Mononuclear cell (primary cell): ENCODE measurements around the gene SUGCT. TPM values are rescaled to one million over a fixed set of nuclear protein-coding genes. Genes with fewer than 3 reads are reported as not detected.
"Not testable (repeated sequence)": the region's sequence is repeated elsewhere in the genome, so short reads cannot be mapped to it uniquely, and the experiment has no call there.

Experiments used
- H3K27me3 ChIP-seq: 2 replicates; pipeline ENCODE4 v1.6.0; 2011; ENCODE audit warnings: low read length, control low read depth; ENCODE audit not compliant: insufficient read depth
- H3K4me1 ChIP-seq: 2 replicates; pipeline ENCODE4 v1.5.1; 2011; ENCODE audit warnings: mild to moderate bottlenecking, low read length, control low read depth; ENCODE audit not compliant: insufficient read depth
- H3K4me3 ChIP-seq: 2 replicates; pipeline ENCODE4 v1.5.1; 2011; ENCODE audit warnings: mild to moderate bottlenecking, low read length, moderate library complexity
- H3K9me3 ChIP-seq: 2 replicates; pipeline ENCODE4 v1.5.1; 2011; ENCODE audit warnings: low read depth, mild to moderate bottlenecking, control low read depth, low read length
- total RNA-seq: library from RNA; depleted of rRNA; stranded (reverse); fragments of >200 nt; gene quantifications from one replicate; pipeline ENCODE4 v1.2.3, GENCODE V29; 2012

SUGCT gene
- total RNA-seq, 1 donor = 1.9 TPM

DNA sequence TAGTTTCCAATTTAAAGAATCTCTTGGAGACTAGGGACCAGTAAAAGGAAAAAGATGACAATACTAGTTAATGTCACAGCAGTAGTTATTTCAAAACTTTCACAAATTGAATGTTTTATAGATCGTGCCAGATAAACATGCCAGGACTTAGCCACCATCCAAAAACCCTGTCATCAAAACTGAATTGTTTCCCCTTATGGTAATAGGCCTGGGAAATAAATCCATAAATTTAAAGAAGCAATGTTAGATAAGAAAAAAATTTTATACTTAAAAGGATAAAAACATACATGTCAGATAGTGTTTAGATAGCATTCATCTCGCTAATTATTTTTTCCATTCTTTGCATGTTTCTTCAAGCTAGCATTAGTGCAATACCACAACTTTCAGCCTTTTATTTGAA, 71.2 kb downstream of the SUGCT start:
- H3K4me3 ChIP-seq = no peak overlapping the region
- H3K4me1 ChIP-seq = no peaks in the 10 kb centered on the region
- no peaks in the 10 kb centered on the region for H3K27me3 ChIP-seq
- no peaks in the 10 kb centered on the region for H3K9me3 ChIP-seq

DNA sequence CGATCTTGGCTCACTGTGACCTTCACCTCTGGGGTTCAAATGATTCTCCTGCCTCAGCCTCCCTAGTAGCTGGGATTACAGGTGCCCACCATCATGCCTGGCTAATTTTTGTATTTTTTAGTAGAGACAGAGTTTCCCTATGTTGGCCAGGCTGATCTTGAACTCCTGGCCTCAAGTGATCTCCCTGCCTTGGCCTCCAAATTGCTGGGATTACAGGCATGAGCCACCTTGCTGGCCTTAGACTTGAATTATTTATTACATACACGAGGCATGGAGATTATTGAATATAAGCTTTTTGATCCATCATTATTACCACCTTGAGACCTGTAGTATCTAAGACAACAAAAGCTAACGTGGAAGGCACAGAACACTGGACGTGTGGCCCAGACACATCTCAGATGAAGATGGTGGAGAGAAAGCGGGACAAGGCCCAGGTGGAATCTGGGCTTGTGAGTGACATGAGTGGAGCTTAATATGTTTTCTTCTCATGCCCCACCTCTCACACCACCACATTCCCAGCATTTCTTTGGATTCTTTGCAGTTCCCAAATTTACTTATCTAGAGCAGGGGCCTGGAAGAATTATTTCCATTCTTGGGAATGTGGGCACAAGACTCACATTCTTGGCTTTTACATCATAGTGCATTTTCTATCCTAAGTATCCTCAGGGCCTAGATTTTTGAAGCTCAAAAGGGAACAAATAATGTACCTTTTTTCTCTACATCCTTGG, 76.6 kb downstream of the SUGCT start:
- no peak overlapping the region for H3K4me3 ChIP-seq
- no peaks in the 10 kb centered on the region for H3K27me3 ChIP-seq
- H3K4me1 ChIP-seq = no peaks in the 10 kb centered on the region
- no peaks in the 10 kb centered on the region for H3K9me3 ChIP-seq

DNA sequence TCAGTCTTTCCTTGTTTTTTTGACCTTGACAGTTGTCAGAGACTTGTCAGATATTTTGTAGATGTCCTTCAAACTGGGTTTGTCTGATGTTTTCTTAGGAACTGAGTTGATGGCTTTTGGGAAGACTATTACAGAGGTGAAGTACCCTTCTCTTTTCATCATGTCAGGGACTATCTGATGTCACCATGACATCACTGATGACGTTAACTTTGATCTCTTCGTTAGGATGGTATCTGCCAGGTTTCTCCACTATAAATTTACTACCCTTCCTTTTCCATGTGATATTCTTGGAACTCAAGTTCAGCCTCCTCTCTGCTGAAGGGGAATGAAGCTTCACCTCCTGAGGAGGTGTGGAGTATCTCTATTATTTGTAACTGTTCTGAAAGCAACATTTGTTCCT, 78.5 kb downstream of the SUGCT start:
- H3K27me3 ChIP-seq = no peaks in the 10 kb centered on the region
- no peak overlapping the region for H3K4me3 ChIP-seq
- no peaks in the 10 kb centered on the region for H3K9me3 ChIP-seq
- H3K4me1 ChIP-seq = no peaks in the 10 kb centered on the region

DNA sequence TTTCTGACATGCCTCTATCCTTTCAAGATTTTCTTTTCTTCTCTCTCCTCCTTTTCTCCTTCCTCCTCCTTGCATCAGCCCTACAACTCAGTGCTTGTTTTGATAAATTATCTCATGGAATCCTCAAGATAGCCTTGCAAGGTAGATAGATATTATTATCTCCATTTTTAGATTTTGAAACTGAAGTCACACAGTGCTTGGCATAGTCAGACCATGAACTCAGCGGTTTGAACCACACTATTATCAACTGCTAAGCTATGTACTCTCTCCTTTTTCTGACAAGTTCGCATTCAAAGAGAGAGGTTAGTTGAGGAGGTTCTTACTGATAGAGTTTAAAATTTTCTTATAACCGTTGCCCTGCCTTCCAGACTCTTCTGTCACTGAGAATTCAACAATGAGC, 79.1 kb downstream of the SUGCT start:
- Histone ChIP-seq H3K4me3 (no peak overlapping the region), H3K4me1 (no peaks in the 10 kb centered on the region), H3K27me3 (no peaks in the 10 kb centered on the region), H3K9me3 (no peaks in the 10 kb centered on the region)

DNA sequence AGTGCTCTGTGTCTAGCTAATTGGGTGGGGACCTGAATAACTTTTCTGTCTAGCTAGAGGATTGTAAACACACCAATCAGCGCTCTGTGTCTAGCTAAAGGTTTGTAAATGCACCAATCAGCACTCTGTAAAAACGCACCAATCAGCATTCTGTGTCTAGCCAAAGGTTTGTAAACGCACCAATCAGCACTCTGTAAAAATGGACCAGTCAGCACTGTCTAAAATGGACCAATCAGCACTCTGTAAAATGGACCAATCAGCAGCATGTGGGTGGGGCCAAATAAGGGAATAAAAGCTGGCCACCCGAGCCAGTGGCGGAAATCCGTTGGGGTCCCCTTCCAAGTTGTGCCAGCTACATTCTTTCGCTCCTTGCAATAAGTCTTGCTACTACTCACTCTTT, 83.8 kb downstream of the SUGCT start:
- not testable (repeated sequence) for H3K4me1 ChIP-seq, H3K4me3 ChIP-seq, H3K9me3 ChIP-seq, H3K27me3 ChIP-seq

DNA sequence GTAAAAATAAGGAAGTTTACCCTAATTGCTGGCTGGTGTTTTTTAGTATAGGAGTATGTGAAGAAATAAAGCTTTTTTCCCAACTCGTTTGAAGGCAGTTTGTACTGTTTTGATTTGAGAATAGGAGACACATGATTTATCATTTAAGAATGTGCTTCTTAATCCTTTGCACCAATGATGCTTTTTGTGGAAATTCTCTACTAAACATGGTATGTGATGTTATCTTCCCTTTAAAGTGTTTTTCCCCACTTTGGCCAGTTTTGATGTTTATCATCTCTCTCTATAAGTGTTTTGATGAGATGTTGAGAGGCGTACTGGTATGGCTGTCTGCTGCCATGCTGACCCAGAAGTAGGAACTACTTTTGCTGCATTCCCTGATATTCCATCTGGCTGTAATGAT, 85.1 kb downstream of the SUGCT start:
- H3K9me3 ChIP-seq = no peaks in the 10 kb centered on the region
- H3K4me1 ChIP-seq = no peaks in the 10 kb centered on the region
- no peak overlapping the region for H3K4me3 ChIP-seq
- no peaks in the 10 kb centered on the region for H3K27me3 ChIP-seq

DNA sequence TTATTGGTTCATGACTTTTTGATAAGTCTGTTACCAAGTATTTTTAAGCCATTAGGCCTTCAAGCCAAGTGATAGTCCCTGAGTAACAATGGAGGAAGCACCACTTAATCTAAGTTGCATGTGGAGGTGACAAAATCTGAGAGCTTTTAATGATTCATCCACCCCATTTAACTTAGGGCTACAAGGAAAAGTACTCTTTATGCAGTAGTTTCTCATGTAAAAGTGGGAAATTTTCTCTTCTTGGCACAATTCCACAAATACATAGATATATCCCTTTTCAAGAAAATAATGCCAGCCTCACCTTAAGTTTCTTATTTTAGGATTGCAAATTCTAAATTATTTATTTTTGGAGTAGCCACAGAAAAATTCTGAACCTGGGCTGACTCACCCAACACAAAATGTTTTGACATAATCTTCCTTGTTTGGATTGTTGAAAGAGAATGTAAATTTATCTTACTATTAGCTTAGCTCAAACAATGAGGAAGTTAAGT, 85.7 kb downstream of the SUGCT start:
- Histone ChIP-seq H3K9me3 (no peaks in the 10 kb centered on the region), H3K27me3 (no peaks in the 10 kb centered on the region), H3K4me1 (no peaks in the 10 kb centered on the region), H3K4me3 (no peak overlapping the region)

DNA sequence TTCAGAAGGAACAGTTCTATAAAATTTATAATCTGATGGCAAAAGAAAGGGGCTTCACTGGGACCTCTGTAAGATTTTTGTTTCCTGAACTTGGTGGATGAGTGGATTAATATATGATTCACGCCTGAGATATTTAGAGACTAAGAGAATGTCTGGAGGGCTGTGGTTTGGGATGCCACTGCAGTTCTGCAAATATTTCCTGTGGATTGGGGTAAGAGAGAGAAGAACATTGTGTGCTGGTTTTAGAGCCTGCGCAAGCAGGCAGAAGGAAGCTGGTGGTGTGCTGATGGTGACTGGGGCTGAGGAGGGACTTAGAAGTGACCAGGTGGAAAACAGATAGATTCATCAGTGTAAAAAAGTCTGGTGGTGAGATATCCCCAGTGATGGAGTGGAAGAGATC, 87.0 kb downstream of the SUGCT start:
- no peaks in the 10 kb centered on the region for H3K4me1 ChIP-seq
- no peak overlapping the region for H3K4me3 ChIP-seq
- H3K27me3 ChIP-seq = no peaks in the 10 kb centered on the region
- H3K9me3 ChIP-seq = no peaks in the 10 kb centered on the region

DNA sequence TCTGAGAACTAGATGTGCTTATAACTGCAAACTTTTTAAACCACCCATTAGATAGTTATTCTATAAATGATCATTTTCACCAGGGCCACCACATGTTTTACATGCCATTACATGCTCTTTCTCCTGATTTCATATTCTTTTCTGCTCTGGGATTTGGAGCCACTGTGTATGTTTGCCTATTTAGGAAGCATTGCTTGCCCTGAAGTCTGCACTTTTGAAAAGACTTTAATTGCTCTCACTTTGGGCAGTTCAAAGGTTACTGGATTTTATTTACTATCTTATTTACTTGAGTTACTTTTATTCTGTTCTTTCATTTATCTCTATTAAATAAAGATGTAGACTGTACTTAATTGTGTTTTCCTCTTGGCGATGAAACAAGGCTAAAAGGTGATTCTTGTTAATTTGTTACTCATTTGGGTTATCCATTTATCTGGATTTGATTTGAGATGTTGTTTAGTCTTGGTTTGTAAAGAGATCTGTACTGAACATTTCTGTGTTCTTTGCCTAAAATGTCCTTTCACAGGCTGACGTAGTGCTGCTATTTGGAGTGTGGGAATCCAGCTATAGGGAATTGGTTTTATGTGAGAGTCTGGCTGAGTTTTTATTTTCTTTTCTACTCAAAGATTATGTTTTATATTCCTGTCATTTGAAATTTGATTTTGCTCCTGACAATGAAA, 88.8 kb downstream of the SUGCT start:
- H3K27me3 ChIP-seq = no peaks in the 10 kb centered on the region
- H3K4me3 ChIP-seq = no peak overlapping the region
- no peaks in the 10 kb centered on the region for H3K4me1 ChIP-seq
- H3K9me3 ChIP-seq = no peaks in the 10 kb centered on the region

DNA sequence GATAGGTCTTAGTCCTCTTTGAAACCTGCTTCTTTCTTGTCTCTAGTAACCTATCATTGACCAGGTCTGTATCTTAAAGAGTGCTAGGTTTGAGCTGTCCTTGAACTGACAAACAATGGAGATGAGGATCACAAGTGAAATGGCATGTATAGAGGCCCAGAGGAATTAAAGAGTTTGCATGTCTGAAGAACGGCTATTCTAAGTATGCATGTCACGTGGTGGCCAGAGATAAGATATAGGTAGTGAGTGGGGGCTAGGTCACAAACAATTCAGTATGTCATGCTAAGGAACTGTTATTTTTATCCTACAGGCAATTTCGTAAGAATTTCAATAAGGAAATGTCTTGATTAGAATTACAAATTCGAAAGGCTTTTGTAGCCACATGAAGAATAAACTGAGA, 95.3 kb downstream of the SUGCT start:
- H3K4me1 ChIP-seq = no peaks in the 10 kb centered on the region
- no peaks in the 10 kb centered on the region for H3K9me3 ChIP-seq
- no peaks in the 10 kb centered on the region for H3K27me3 ChIP-seq
- no peak overlapping the region for H3K4me3 ChIP-seq

DNA sequence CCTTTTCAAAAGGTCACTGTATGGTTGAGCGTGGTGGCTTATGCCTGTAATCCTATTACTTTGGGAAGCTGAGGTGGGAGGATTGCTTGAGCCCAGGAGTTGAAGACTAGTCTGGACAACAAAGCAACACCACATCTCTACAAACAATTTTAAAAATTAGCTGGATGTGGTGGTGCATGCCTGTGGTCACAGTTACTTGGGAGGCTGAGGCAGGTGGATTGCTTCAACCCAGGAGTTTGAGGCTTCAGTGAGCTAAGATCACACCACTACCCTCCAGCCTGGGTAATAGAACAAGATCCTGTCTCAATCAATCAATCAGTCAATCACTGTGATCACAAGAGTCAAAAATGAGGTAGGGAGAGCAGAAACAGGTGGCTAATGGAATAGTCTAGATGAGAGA, 97.0 kb downstream of the SUGCT start:
- Histone ChIP-seq H3K4me3 (no peak overlapping the region), H3K4me1 (no peaks in the 10 kb centered on the region), H3K27me3 (no peaks in the 10 kb centered on the region), H3K9me3 (no peaks in the 10 kb centered on the region)

DNA sequence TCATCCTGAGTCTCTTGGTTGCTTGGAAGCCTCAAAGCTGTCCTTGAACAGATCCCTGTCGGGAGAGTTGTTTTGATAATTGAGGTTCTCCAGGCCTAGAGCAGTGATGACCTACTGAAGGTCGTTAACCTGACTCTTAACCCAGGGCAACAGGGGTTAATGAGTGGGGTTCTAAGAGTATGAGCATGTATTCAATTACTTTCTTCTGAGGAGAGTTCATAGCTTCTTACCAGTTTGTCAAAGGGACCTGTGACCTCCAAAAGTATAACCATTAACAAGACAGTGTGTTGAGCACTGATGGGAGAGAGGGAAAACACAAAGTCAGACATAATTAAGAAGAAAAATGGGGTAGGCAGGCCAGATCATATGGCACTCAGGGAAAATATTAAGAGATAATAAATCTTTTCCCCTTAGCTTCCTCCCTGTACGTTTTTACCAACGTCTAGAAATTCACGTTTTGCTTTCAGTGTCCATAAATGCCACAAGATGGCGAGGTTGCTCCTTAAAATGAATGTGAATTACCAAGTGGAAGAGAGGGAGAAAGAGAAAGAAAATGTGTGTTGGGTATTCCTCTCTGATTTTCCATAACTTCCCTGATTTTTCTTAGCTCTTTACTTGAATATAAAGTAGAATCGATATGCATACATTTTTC, 97.6 kb downstream of the SUGCT start:
- no peaks in the 10 kb centered on the region for H3K9me3 ChIP-seq
- H3K27me3 ChIP-seq = no peaks in the 10 kb centered on the region
- H3K4me1 ChIP-seq = no peaks in the 10 kb centered on the region
- H3K4me3 ChIP-seq = no peak overlapping the region

DNA sequence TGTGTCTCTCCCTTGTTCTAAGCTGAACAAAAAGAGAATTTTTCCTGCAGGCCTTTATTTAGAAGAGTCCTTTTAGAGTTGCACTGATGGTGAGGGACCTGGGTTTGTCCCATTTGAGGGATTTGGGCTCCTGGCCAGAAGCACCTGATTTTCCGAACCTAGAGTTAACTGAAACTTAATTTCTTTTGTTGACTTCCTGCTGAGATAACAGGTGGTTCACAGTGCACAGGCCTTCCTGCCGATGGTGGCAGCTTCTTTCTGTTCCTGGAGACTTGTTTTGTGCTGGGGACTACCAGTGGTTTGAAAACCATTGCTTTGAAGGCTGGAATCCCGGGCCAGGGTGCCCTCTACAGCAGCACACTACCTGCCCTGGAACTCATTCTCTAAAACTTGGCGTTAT, 99.2 kb downstream of the SUGCT start:
- Histone ChIP-seq H3K27me3 (no peaks in the 10 kb centered on the region), H3K9me3 (no peaks in the 10 kb centered on the region), H3K4me3 (no peak overlapping the region), H3K4me1 (no peaks in the 10 kb centered on the region)

DNA sequence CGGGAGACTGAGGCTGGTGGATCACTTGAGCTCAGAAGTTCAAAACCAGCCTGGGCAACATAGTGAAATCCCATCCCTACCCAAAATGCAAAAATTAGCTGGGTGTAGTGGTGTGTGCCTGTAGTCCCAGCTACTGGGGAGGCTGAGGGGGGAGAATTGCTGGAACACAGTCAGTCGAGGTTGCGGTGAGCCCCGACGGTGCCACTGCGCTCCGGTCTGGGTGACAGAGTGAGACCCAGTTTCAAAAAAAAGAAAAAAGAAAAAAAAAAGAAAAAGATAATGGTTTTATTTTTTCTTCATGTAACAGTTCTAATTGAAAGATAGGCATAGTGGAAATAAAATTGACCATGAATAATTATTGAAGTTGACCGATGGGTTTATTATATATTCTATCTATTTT, 99.9 kb downstream of the SUGCT start:
- Histone ChIP-seq H3K4me1 (no peaks in the 10 kb centered on the region), H3K4me3 (no peak overlapping the region), H3K27me3 (no peaks in the 10 kb centered on the region), H3K9me3 (no peaks in the 10 kb centered on the region)

DNA sequence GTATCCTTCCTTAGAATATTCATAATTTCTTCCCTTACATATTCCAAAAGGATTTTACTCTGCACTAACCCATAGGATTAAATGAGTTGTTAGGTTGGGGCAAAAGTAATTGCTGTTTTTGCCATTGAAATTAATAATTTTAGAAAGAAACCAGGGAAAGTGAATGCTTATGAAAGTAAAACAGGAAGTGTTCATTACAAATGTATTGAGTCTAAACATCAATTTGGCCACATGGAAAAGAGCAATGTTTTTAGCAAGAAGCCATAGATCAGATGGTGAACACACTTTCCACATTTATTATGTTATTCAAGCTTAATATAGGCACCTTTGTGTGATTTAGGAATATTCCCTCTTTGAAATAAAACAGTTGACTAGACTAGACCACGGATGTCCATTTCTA, 102.9 kb downstream of the SUGCT start:
- H3K4me3 ChIP-seq = no peak overlapping the region
- H3K4me1 ChIP-seq = no peaks in the 10 kb centered on the region
- H3K27me3 ChIP-seq = no peaks in the 10 kb centered on the region
- no peaks in the 10 kb centered on the region for H3K9me3 ChIP-seq
